NK-92 (cell line): ENCODE measurements around the gene KCNQ1.

Experiments used
- DNase-seq: peaks from one replicate; lab custom pipeline; 2025; ENCODE audit not compliant: unreplicated experiment; lab: John Stamatoyannopoulos, UW

Gene KCNQ1

GRCh38 chr11:2509481-2510001, 64.7 kb downstream of the KCNQ1 start:
- DNase-seq, result no peak

- DNase-seq, result no peak
These were observed 66.0 kb downstream of the KCNQ1 start for GRCh38 chr11:2510626-2511402.

GRCh38 chr11:2511421-2512369, 66.9 kb downstream of the KCNQ1 start:
- DNase-seq, result no peak

GRCh38 chr11:2512431-2513407, 67.9 kb downstream of the KCNQ1 start:
- no peak for DNase-seq

- DNase-seq, result no peak
These were observed 68.6 kb downstream of the KCNQ1 start for GRCh38 chr11:2513441-2513840.

GRCh38 chr11:2515401-2516275, 70.8 kb downstream of the KCNQ1 start:
- DNase-seq, result no peak

GRCh38 chr11:2516276-2517015, 71.6 kb downstream of the KCNQ1 start:
- no peak for DNase-seq

GRCh38 chr11:2517016-2517385, 72.2 kb downstream of the KCNQ1 start:
- no peak for DNase-seq

- DNase-seq, result no peak
These were observed 72.7 kb downstream of the KCNQ1 start for GRCh38 chr11:2517386-2518064.

GRCh38 chr11:2518111-2518982, 73.5 kb downstream of the KCNQ1 start:
- no peak for DNase-seq

- no peak for DNase-seq
These were observed 74.2 kb downstream of the KCNQ1 start for GRCh38 chr11:2518983-2519340.

- no peak for DNase-seq
These were observed 74.7 kb downstream of the KCNQ1 start for GRCh38 chr11:2519517-2519861.

- no peak for DNase-seq
These were observed 75.3 kb downstream of the KCNQ1 start for GRCh38 chr11:2519862-2520735.

- no peak for DNase-seq
These were observed 75.9 kb downstream of the KCNQ1 start for GRCh38 chr11:2520736-2521035.

GRCh38 chr11:2521081-2521732, 76.4 kb downstream of the KCNQ1 start:
- no peak for DNase-seq
